ENCODE data around the gene OR2V2. TPM values are rescaled to one million over a fixed set of nuclear protein-coding genes. Genes with fewer than 3 reads are reported as not detected.

The OR2V2 gene
- total RNA-seq, 1 donor from 2014 or later, result not detected

GRCh38 chr5:181170996-181171395 is 23.6 kb downstream of the OR2V2 start:
- TF ChIP-seq CTCF (IDR thresholded peaks at IDR 0.05; ENCODE audit: unreplicated experiment), result no peak
- Mint-ChIP-seq H3K27me3 (ENCODE audit: unreplicated experiment) (peaks cover 28% of the 10 kb centered on the region), H3K9me3 (ENCODE audit: unreplicated experiment) (no peaks in the 10 kb centered on the region), H3K4me3 (ENCODE audit: unreplicated experiment) (peak overlapping the region; percentile 33), H3K4me1 (ENCODE audit: unreplicated experiment) (peaks cover 30% of the 10 kb centered on the region), H3K36me3 (ENCODE audit: low read depth, unreplicated experiment) (peaks cover 4% of the 10 kb centered on the region), H3K27ac (ENCODE audit: unreplicated experiment) (no peak overlapping the region)
- DNase-seq (ENCODE audit: low spot score), result no peak

GRCh38 chr5:181171782-181172181 is 24.4 kb downstream of the OR2V2 start:
- H3K27me3 Mint-ChIP-seq (ENCODE audit: unreplicated experiment), result peaks cover 28% of the 10 kb centered on the region

GRCh38 chr5:181173027-181173419 is 25.6 kb downstream of the OR2V2 start:
- peak overlapping the region; percentile 62 for H3K27ac Mint-ChIP-seq (ENCODE audit: unreplicated experiment)
- DNase-seq (ENCODE audit: low spot score), result no peak
- no peak for TF ChIP-seq CTCF (IDR thresholded peaks at IDR 0.05; ENCODE audit: unreplicated experiment)
- peak overlapping the region; percentile 83 for H3K4me3 Mint-ChIP-seq (ENCODE audit: unreplicated experiment)
- peaks cover 30% of the 10 kb centered on the region for H3K4me1 Mint-ChIP-seq (ENCODE audit: unreplicated experiment)
- H3K9me3 Mint-ChIP-seq (ENCODE audit: unreplicated experiment), result no peaks in the 10 kb centered on the region
- H3K36me3 Mint-ChIP-seq (ENCODE audit: low read depth, unreplicated experiment), result peaks cover 4% of the 10 kb centered on the region
- peaks cover 28% of the 10 kb centered on the region for H3K27me3 Mint-ChIP-seq (ENCODE audit: unreplicated experiment)

More at GRCh38 chr5:181171782-181172181, 24.4 kb downstream of the OR2V2 start:
- Mint-ChIP-seq H3K4me1 (ENCODE audit: unreplicated experiment) (peaks cover 30% of the 10 kb centered on the region), H3K4me3 (ENCODE audit: unreplicated experiment) (no peak overlapping the region), H3K36me3 (ENCODE audit: low read depth, unreplicated experiment) (peaks cover 4% of the 10 kb centered on the region), H3K27ac (ENCODE audit: unreplicated experiment) (no peak overlapping the region), H3K9me3 (ENCODE audit: unreplicated experiment) (no peaks in the 10 kb centered on the region)
- no peak for DNase-seq (ENCODE audit: low spot score)
- no peak for TF ChIP-seq CTCF (IDR thresholded peaks at IDR 0.05; ENCODE audit: unreplicated experiment)

GRCh38 chr5:181173420-181174342 is 26.3 kb downstream of the OR2V2 start:
- H3K27ac Mint-ChIP-seq (ENCODE audit: unreplicated experiment), result peak overlapping the region; percentile 62
- no peak for TF ChIP-seq CTCF (IDR thresholded peaks at IDR 0.05; ENCODE audit: unreplicated experiment)
- no peak for DNase-seq (ENCODE audit: low spot score)
- peaks cover 28% of the 10 kb centered on the region for H3K27me3 Mint-ChIP-seq (ENCODE audit: unreplicated experiment)
- peak overlapping the region; percentile 83 for H3K4me3 Mint-ChIP-seq (ENCODE audit: unreplicated experiment)
- peaks cover 30% of the 10 kb centered on the region for H3K4me1 Mint-ChIP-seq (ENCODE audit: unreplicated experiment)
- no peaks in the 10 kb centered on the region for H3K9me3 Mint-ChIP-seq (ENCODE audit: unreplicated experiment)
- H3K36me3 Mint-ChIP-seq (ENCODE audit: low read depth, unreplicated experiment), result peaks cover 4% of the 10 kb centered on the region

All from endothelial cell (in vitro differentiated cells).